ENCODE results near the gene SH3BGRL2.

GRCh38 chr6:79724816-79725215 is 93.7 kb downstream of the SH3BGRL2 start:
- TF ChIP-seq CTCF (conservative IDR thresholded peaks at IDR 0.05), result no peak
- no peak for TF ChIP-seq EZH2 (IDR thresholded peaks at IDR 0.05; ENCODE audit: low read depth)
